ENCODE results near the gene KCNMA1. TPM values are rescaled to one million over a fixed set of nuclear protein-coding genes. Genes with fewer than 3 reads are reported as not detected.

Gene KCNMA1
- total RNA-seq, 1 donor, result 106 TPM

GRCh38 chr10:77249901-77250459 lies 387.6 kb downstream of the KCNMA1 start:
- H3K4me3 ChIP-seq (ENCODE audit: low read depth, low read length), result no peak overlapping the region
- peak; percentile 42 for DNase-seq (ENCODE audit: low read depth)
- TF ChIP-seq, protein P1, sequence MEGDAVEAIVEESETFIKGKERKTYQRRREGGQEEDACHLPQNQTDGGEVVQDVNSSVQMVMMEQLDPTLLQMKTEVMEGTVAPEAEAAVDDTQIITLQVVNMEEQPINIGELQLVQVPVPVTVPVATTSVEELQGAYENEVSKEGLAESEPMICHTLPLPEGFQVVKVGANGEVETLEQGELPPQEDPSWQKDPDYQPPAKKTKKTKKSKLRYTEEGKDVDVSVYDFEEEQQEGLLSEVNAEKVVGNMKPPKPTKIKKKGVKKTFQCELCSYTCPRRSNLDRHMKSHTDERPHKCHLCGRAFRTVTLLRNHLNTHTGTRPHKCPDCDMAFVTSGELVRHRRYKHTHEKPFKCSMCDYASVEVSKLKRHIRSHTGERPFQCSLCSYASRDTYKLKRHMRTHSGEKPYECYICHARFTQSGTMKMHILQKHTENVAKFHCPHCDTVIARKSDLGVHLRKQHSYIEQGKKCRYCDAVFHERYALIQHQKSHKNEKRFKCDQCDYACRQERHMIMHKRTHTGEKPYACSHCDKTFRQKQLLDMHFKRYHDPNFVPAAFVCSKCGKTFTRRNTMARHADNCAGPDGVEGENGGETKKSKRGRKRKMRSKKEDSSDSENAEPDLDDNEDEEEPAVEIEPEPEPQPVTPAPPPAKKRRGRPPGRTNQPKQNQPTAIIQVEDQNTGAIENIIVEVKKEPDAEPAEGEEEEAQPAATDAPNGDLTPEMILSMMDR (IDR thresholded peaks at IDR 0.05; ENCODE audit: insufficient read depth, low read length), result no peak

DNA sequence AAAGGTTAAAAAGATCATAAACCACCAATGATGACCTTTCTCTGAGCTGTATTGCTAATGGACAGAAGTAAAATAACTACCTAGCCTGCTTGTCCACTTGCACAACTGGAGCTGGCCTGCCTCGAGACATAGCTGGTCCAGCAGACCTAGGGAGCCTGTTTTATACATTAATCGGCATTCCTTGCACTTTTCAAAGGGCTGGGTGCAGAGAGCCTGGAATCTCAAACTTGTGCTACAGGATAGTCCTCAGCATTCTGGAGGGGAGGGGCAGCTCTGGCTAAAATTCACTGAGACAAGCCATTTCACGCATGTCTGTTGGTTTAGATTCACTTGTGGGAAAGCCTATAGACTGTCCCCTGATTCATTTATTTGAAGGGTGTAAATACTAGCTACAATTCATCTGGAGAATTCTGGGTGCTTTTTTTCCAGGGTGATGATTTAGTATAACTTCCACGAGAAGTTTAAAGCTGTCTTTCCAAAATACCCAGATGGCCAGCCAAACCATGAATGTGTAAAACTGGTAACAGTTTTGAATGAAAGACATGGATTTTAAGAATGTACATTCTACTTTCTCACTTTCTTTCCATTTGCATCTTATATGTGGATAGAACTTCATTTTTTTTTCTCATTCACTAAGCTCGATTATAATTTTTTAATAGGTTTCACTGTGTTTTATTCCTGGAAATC lies 389.4 kb downstream of the KCNMA1 start:
- no peak overlapping the region for H3K4me3 ChIP-seq (ENCODE audit: low read depth, low read length)
- no peak for DNase-seq (ENCODE audit: low read depth)
- TF ChIP-seq, protein P1 (IDR thresholded peaks at IDR 0.05; ENCODE audit: insufficient read depth, low read length), result no peak

DNA sequence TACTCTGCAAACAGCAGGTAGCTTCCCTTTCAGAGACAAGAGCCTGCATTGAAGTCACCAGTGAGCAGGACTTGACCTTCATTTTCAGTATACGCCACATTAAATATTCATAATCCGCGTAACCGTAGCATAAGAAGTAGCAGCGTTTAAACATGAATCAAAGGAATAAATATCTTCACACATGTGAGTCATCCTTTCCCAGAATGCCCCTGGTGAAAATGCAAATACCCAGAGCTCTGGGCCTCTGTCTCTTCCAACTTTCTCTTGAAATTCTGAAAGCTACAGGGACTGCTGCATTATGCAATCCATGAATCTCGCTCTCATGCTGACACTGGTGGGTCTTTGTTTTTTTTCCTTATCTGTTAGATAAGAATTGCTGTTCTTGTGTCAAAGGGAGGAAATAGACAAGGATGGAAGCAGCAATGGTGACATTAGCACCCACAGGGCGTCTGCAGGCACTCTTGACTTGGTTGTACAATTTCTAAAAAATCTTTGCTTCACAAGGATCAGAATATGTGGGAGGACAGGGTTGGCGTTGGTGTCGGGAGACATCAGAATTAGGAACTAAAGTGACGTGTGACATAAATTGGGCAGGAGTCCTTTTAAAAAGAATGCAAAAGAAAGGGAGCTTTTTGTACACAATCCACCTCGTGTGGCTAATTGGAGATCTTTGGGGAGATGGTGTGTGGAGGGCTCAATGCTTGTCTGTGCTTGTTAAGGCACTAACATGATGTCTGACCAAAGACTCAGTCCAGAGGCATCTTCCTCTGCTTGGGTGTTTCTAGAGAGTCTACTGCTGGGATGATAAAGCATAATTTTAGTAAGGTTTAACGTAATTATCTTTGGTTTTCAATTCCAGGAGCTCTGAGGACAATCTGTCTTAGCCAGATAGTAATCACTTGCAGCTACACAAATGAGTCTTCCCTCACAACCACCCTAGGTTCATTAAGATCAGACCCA lies 390.3 kb downstream of the KCNMA1 start:
- peak; percentile 93 for DNase-seq (ENCODE audit: low read depth)
- TF ChIP-seq, protein P1 (IDR thresholded peaks at IDR 0.05; ENCODE audit: insufficient read depth, low read length), result no peak
- H3K4me3 ChIP-seq (ENCODE audit: low read depth, low read length), result no peak overlapping the region

DNA sequence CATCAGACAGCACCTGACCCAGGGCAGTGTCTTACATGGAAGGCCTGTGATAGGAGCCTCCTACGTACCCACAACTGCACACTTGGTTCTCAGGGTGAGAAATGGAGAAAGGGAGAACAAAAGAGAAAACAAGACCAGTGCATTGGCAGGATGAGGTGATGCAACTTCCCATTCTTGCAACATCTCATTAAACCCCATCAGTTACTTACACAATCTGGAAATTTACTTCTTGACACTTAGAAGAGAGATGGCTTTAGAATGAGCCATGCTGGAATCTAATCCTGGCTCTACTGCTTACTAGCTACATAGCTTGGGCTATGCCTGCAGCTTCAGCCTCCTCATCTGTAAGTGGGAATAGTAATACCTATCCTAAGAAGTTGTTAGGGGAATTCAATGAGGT lies 391.7 kb downstream of the KCNMA1 start:
- peak; percentile 85 for DNase-seq (ENCODE audit: low read depth)
- H3K4me3 ChIP-seq (ENCODE audit: low read depth, low read length), result no peak overlapping the region
- TF ChIP-seq, protein P1 (IDR thresholded peaks at IDR 0.05; ENCODE audit: insufficient read depth, low read length), result no peak

GRCh38 chr10:77244746-77245145 lies 392.9 kb downstream of the KCNMA1 start:
- DNase-seq (ENCODE audit: low read depth), result no peak

DNA sequence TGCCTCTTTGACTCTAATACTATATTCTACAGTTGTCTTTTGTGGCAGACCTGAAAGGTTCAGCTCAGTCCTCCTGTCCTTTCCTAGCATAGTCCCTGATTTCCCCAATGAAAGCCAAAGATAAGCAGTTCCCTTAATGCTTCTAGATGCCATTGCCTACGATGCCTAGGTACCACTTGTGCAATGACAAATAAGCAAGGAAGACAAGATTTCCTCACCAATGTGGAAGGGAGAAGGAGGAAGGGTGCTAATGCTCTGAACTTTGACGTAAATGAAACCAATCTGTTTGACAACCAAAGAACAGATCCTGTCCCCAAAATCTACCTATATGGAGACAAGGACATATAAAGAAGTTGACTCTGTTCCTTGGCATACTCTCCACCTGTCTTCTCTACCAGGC lies 393.3 kb downstream of the KCNMA1 start:
- TF ChIP-seq, protein P1 (IDR thresholded peaks at IDR 0.05; ENCODE audit: insufficient read depth, low read length), result no peak
- H3K4me3 ChIP-seq (ENCODE audit: low read depth, low read length), result no peak overlapping the region
- no peak for DNase-seq (ENCODE audit: low read depth)

More at GRCh38 chr10:77244746-77245145, 392.9 kb downstream of the KCNMA1 start:
- H3K4me3 ChIP-seq (ENCODE audit: low read depth, low read length), result no peak overlapping the region
- TF ChIP-seq, protein P1 (IDR thresholded peaks at IDR 0.05; ENCODE audit: insufficient read depth, low read length), result no peak
